DMS114 treated with DMSO at 0.1 percent for 48 hours (cell line): ENCODE data around the gene AGR2.
"Not testable (repeated sequence)": the region's sequence is repeated elsewhere in the genome, so short reads cannot be mapped to it uniquely, and the experiment has no call there.

Experiments
- DNase-seq: peaks from one replicate; lab custom pipeline; 2025; ENCODE audit not compliant: unreplicated experiment; lab: John Stamatoyannopoulos, UW

AGR2 gene

DNA sequence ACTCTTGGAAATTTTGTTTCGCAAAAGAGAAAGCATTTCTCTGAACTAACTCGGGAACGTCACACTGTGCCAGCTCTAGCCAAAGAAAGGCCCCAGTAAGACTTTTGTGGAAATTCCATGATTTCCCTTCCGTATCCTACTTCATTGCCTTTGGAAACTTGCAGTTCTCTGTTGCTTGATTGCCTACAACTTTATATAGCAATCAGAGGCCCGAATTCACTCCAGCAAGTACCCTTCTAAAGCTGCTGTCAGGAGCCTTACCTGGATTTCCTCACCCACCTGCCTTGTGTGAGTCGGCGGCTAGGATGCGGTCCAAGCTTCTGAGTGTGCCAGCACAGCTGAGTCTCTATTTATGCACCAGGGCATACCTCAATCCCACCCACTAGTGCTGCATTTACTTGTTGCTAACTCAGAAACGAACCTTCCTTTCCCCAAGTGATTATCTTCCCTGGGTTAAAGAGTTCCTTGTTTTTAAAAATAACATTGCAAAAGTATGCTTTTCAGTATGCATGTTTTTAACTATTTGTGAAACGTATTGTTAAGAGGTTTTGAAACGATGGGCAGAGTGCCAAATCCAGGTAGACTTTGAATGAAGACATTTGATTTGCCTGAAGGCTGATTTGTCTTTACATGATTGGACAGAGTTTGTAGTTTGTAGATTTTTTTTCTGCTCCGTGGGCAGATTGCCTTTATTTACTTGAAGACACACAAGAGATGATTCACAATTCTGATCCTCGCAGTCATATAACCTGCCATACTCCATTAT is at the start of gene AGR2:
Gene AGR2 (minus strand): TSS at position 326 of the 766 bp plus-strand sequence. CDS start 3,203 bp downstream, outside the sequence.
- no peak for DNase-seq

GRCh38 chr7:16853189-16853588 is 48.4 kb upstream of the AGR2 start:
- not testable (repeated sequence) for DNase-seq

DNA sequence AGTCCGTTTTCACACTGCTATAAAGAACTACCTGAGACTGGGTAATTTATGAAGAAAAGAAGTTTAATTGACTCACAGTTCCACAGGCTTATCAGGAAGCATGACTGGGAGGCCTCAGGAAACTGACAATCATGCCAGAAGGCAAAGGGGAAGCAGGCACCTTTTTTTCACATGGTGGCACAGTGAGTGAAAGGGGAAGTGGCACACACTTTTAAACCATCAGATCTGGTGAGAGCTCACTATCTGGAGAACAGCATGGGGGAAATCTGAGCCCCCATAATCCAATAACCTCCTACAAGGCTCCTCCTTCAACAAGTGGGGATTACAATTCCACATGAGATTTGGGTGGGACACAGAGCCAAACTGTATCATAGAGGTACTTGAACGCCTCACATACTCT is 47.0 kb upstream of the AGR2 start:
- no peak for DNase-seq

GRCh38 chr7:16850614-16851466 is 46.0 kb upstream of the AGR2 start:
- DNase-seq, result no peak

DNA sequence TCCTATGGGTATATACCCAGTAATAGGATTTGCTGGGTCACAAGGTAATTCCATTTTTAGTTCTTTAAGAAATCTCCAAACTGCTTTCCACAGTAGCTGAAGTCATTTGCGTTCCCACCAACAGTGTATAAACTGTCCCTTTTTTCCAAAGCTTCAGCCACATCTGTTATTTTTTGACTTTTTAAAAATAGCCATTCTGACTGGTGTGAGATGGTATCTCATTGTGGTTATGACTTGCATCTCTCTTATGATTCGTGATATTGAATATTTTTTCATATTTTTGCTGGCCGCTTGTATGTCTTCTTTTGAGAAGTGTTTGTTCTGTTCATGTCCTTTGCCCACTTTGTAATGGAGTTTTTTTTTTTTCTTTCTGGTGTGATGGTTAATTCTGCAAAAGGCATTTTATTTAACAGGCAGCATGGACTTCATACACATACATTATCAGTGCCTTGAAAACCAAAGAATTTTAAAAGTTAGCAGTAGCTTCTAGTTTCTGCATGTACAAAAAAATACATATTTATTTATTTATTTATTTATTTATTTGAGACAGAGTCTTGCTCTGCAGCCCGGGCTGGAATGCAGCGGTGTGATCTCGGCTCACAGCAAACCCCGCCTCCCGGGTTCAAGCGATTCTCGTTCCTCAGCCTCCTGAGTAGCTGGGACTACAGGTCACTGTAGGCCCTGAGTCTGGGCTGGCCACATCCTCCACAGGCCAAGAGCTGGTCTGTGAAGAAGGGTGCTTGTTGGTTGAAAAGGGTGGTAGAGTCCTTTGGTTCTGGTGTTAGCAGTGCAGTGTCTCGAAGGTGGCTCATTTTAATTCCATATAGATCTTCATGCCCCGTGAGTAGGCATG is 44.7 kb upstream of the AGR2 start:
- no peak for DNase-seq

GRCh38 chr7:16847381-16847860 is 42.6 kb upstream of the AGR2 start:
- no peak for DNase-seq

GRCh38 chr7:16846601-16847165 is 41.9 kb upstream of the AGR2 start:
- no peak for DNase-seq

GRCh38 chr7:16845746-16846145 is 40.9 kb upstream of the AGR2 start:
- no peak for DNase-seq

- DNase-seq, result no peak
Observed at GRCh38 chr7:16841681-16842080, 36.9 kb upstream of the AGR2 start.

DNA sequence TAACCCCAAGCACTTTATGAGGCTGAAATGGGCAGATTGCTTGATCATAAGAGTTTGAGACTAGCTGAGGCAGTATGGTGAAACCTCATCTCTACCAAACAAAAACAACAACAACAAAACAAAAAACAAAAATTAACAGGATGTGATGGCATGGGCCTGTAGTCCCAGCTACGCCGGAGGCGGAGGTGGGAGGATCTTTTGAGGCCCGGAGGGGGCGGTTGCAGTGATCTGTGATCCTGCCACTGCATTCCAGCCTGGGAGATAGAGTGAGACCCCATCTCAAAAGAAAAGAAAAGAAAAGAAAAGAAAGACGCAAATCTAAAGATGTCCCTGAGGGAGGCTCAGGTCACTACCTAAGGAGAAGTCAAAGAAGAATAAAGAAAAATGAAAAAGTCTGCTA is 35.3 kb upstream of the AGR2 start:
- DNase-seq, result no peak

GRCh38 chr7:16839646-16840045 is 34.8 kb upstream of the AGR2 start:
- DNase-seq, result no peak

DNA sequence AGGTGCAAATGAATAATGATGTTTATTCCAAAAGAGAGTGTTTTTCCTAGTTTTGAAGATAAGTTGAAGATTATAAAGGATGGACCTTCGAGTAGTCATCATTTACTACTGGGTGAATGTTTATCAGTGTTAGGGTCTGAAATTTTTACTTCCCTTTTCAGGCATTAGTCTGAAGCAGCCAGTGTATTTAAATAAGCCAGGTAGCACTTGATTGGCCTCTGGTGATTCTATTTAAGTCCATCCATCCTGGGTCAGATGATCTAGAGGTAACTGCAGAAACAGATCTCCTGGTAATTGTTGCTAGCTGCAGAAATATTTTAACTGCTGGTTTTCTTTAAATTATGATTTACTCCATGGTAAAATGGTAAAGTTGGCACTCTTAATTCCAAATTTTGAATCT is 34.1 kb upstream of the AGR2 start:
- DNase-seq, result no peak

DNA sequence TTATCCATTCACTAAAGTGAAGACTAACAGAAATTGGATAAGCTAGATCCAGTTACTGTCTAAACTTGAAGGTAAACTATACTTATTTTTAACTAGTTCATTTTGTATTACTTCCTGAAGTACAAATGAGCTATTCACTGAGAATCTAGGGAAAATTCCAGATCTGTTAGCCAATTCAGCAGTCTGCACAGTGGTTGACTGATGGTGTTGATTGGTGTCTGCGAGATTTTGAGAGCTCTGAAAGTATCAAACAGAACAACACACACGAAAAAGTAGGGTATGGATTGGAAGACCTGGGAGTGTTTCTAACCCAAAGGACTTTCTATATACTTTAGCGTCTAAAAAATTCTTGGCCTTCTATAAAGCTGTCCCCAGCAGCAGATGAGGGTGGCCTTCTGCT is 33.6 kb upstream of the AGR2 start:
- no peak for DNase-seq

DNA sequence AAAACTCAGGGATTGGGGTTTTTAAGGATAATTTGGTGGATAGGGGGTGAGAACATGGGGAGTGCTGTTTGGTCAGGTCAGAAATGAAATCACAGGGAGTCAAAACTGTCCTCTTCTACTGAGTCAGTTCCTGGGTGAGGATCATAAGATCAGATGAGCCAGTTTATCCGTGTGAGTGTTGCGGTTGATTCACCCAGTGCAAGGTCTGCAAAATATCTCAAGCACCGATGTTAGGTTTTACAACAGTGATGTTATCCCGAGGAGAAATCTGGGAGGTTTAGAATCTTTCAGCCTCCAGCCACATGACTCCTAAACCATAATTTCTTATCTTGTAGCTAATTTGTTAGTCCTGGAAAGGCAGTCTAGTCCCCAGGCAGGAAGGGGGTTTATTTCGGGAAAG is 31.7 kb upstream of the AGR2 start:
- DNase-seq, result no peak

DNA sequence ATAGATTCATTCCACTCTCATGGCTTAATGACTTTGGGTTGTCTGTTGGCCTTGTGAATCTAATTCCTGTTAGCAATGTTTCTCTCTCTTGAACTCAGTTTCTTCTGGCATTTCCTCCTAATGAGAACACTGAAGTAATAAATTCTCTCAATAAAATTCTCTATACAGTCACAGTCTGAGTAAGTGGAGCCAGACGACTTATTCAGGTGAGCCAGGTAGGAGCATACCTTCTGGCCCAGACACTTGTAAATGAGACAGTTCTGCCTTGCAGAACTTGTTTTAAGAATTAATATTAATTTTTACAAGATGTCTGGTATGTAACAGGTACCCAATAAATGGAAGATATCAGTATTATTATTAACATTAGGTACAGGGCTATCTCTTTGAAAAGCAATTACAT is 28.6 kb upstream of the AGR2 start:
- DNase-seq, result no peak

- no peak for DNase-seq
Observed at GRCh38 chr7:16826060-16826459, 21.3 kb upstream of the AGR2 start.

GRCh38 chr7:16822029-16822428 is 17.2 kb upstream of the AGR2 start:
- no peak for DNase-seq

DNA sequence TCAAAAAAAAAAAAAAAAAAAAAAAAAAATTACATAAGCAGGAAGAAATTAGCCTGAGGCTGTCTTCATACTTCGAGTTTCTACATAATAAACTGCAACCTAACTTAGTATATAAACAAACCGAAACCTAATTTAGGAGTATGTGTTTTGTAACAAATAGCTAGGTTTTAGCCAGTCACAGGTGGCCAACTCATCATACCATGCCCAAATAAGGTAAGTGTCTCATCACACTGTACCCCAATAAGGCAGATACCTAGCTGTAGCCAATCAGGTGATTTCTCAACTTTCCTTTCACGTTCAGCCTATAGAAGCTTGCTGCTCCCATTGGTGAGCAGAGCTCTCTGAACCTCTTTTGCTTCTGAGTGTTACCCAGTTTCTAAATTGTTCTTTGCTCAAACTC is 13.9 kb upstream of the AGR2 start:
- no peak for DNase-seq

DNA sequence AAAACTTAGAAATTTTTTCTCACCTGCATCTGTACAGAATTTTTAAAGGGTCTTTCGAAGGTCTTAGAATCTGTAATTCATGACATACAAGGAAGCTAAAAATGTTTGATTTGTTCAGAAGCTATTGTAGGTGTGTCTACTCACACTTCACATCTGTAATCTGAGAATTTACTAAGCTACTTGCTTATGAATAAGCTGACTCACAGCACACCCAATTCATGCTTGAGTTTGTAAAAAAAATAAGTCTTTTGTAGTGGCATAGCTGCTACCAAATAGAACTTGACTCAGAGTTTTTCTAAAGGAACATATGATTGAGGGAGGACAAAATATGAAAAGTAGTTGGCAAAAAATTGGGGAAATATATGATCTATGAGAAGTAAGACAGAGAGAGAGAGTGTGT is 12.7 kb upstream of the AGR2 start:
- no peak for DNase-seq

DNA sequence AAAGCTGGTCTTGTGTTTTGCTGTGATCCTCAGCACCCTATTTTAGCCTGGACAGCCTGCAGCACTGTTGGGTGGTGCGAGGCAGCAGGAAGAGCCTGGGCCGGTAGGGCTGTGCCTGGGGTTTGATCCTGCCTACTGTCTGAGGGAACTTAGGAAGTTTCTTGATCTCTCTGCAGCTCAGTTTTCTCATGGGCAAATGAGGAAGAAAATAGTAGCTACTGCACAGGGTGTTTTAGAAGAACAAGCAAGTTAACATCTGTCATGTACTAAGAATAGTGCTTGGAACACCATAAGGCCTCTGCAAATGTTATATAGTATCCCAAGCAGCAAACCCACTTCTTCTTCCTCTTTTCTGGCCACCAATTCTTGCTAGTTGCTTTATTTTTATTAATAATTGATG is 12.0 kb upstream of the AGR2 start:
- DNase-seq, result no peak

- DNase-seq, result no peak
Observed at GRCh38 chr7:16815001-16815400, 10.2 kb upstream of the AGR2 start.
